Activated T-helper 2 cell treated with anti-CD3 and anti-CD28 coated beads, Interferon-gamma antibody, Interleukin-2, Interleukin-4, amounts not matched to agents 10 μg/mL and 5 μg/mL and 100 μg/mL, durations not matched to agents 14 hours and 24 hours and 36 hours (primary cell): ENCODE measurements around the gene PPBP. TPM values are rescaled to one million over a fixed set of nuclear protein-coding genes. Genes with fewer than 3 reads are reported as not detected.

Experiments
- DNase-seq: peaks from one replicate; pipeline ENCODE4 v3.0.0; 2021; ENCODE audit warnings: low spot score
- H3K27ac Mint-ChIP-seq: one replicate; pipeline ENCODE4 v1.8.0; 2021; ENCODE audit warnings: mixed read lengths
- H3K27me3 Mint-ChIP-seq: one replicate; pipeline ENCODE4 v1.8.0; 2021; ENCODE audit warnings: low read depth, mixed read lengths
- H3K36me3 Mint-ChIP-seq: one replicate; pipeline ENCODE4 v1.8.0; 2021; ENCODE audit warnings: low read depth, mixed read lengths
- H3K4me1 Mint-ChIP-seq: one replicate; pipeline ENCODE4 v1.8.0; 2021; ENCODE audit warnings: low read depth, mixed read lengths
- H3K4me3 Mint-ChIP-seq: one replicate; pipeline ENCODE4 v1.8.0; 2021; ENCODE audit warnings: low read depth, mild to moderate bottlenecking, moderate library complexity, mixed read lengths
- H3K9me3 Mint-ChIP-seq: one replicate; pipeline ENCODE4 v1.8.0; 2021; ENCODE audit warnings: mixed read lengths
- intact Hi-C: fragments of 100-400 bp; cut with micrococcal nuclease; formaldehyde crosslinking; loops from one replicate; pipeline ENCODE4 v1.15.1; 2023
- total RNA-seq: library from RNA; stranded (reverse); gene quantifications from 2 replicates; pipeline ENCODE4 v1.2.3, GENCODE V29; 2022

PPBP gene
- total RNA-seq: not detected in 2 replicates

- Mint-ChIP-seq H3K4me3 (no peak within 1 kb of the TSS), H3K9me3 (no peaks in the 10 kb centered on the region), H3K36me3 (no peaks in the 10 kb centered on the region), H3K27me3 (no peaks in the 10 kb centered on the region), H3K27ac (no peak within 1 kb of the TSS), H3K4me1 (no peaks in the 10 kb centered on the region)
- intact Hi-C loops: no loop called here
- DNase-seq: no peak
Measured at GRCh38 chr4:73988061-73988460, at the start of gene PPBP. TSS of gene PPBP (minus strand) at chr4:73988190. CDS start at chr4:73988103, 87 bp downstream.

- no peak for DNase-seq
- peaks cover 6% of the 10 kb centered on the region for H3K4me1 Mint-ChIP-seq
- intact Hi-C loops: no loop called here
- peaks cover 44% of the 10 kb centered on the region for H3K27me3 Mint-ChIP-seq
- peak overlapping the region; percentile 77 for H3K4me3 Mint-ChIP-seq
- H3K27ac Mint-ChIP-seq: no peak overlapping the region
- H3K36me3 Mint-ChIP-seq: no peaks in the 10 kb centered on the region
- no peaks in the 10 kb centered on the region for H3K9me3 Mint-ChIP-seq
Measured at GRCh38 chr4:74037076-74037955, 49.3 kb upstream of the PPBP start.

DNA sequence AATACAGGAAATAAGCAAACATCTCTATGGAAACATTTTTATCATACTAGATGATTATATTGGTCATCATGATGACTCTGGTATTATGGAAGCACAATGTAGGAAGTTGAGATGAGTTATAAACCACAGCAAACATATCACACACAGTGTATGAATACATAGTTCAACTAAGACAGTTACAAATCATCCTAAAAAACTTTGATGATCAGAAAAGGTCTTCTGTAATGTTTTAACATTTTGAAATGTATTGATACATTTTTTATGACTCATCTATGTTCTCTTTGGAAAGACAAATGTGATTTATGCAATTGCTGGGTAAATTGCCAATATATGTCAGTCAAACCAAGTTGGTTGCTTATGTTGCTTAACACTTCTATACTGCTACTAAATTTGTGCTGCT, 45.7 kb upstream of the PPBP start:
- no peaks in the 10 kb centered on the region for H3K9me3 Mint-ChIP-seq
- no peaks in the 10 kb centered on the region for H3K36me3 Mint-ChIP-seq
- no peak overlapping the region for H3K27ac Mint-ChIP-seq
- no peak for DNase-seq
- intact Hi-C loops: no loop called here
- peaks cover 3% of the 10 kb centered on the region for H3K4me1 Mint-ChIP-seq
- H3K27me3 Mint-ChIP-seq: peaks cover 22% of the 10 kb centered on the region
- H3K4me3 Mint-ChIP-seq: no peak overlapping the region

- no peak for DNase-seq
- H3K9me3 Mint-ChIP-seq: no peaks in the 10 kb centered on the region
- no peaks in the 10 kb centered on the region for H3K36me3 Mint-ChIP-seq
- H3K4me3 Mint-ChIP-seq: no peak overlapping the region
- H3K27me3 Mint-ChIP-seq: peaks cover 11% of the 10 kb centered on the region
- intact Hi-C loops: no loop called here
- H3K4me1 Mint-ChIP-seq: no peaks in the 10 kb centered on the region
- no peak overlapping the region for H3K27ac Mint-ChIP-seq
Measured at GRCh38 chr4:74032064-74032463, 44.1 kb upstream of the PPBP start.

DNA sequence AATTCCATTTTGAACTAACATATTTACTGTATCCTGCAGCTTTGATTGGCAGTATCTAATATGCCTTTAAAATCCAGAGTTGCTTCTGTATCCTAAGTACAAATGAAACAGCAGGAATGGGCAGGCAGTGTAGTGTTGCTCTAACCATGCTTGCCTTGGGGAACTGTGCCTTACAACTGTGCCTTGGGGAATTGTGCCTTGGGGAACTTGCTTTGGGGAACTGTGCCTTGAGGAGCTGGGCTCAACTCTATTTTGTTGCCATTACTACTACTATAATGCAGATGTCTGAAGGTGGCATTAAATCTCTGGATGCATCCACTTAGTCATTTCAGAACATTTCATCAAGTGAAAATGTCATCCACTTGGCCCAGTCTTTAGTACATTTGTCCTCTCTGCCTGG, 43.6 kb upstream of the PPBP start:
- no peaks in the 10 kb centered on the region for H3K4me1 Mint-ChIP-seq
- no peaks in the 10 kb centered on the region for H3K9me3 Mint-ChIP-seq
- no peak for DNase-seq
- intact Hi-C loops: no loop called here
- peaks cover 8% of the 10 kb centered on the region for H3K27me3 Mint-ChIP-seq
- no peaks in the 10 kb centered on the region for H3K36me3 Mint-ChIP-seq
- no peak overlapping the region for H3K27ac Mint-ChIP-seq
- no peak overlapping the region for H3K4me3 Mint-ChIP-seq

DNA sequence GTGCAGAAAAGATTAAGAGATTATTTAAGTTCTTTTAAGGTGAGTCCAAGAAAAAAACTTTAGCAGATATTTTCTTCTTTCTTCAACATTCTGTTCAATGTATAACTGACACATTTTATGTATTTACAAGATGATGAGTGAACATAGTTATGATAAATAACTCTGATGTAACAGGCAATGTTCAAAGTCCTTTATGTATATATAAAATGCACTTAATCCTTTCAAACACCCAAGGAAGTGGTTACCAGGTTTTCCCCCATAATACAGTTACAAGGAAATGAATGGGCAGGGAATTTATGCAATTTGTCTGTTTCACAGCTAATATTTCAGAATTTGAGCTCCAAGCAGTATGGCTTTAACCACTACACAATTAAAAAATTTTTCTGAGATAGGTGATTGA, 42.3 kb upstream of the PPBP start:
- DNase-seq: no peak
- no peaks in the 10 kb centered on the region for H3K4me1 Mint-ChIP-seq
- no peak overlapping the region for H3K27ac Mint-ChIP-seq
- no peaks in the 10 kb centered on the region for H3K9me3 Mint-ChIP-seq
- no peak overlapping the region for H3K4me3 Mint-ChIP-seq
- intact Hi-C loops: no loop called here
- peaks cover 6% of the 10 kb centered on the region for H3K27me3 Mint-ChIP-seq
- no peaks in the 10 kb centered on the region for H3K36me3 Mint-ChIP-seq

GRCh38 chr4:74028504-74028903, 40.5 kb upstream of the PPBP start:
- Mint-ChIP-seq H3K36me3 (no peaks in the 10 kb centered on the region), H3K27ac (no peak overlapping the region), H3K4me3 (no peak overlapping the region), H3K27me3 (peaks cover 4% of the 10 kb centered on the region), H3K4me1 (no peaks in the 10 kb centered on the region), H3K9me3 (no peaks in the 10 kb centered on the region)
- DNase-seq: no peak
- intact Hi-C loops: no loop called here

DNA sequence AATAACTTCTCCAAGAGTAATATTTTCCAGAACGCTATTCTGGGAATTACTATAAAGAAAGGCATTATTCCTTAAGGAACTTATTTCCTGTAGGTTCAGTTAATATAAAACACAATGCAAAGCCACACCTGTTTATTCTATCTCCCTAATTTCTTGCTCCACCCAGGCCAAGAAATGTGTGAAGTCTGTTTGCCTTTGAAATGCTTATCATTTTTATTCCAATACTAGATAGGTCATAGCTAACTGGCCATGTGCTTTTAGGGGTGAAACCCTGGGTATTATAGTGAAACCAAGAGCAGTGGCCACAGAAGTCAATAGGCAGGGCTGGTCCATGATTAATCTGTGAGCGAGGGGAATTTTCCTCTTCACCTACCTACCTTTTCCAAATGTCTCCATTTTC, 35.7 kb upstream of the PPBP start:
- no peak for DNase-seq
- Mint-ChIP-seq H3K27ac (no peak overlapping the region), H3K9me3 (no peaks in the 10 kb centered on the region), H3K36me3 (no peaks in the 10 kb centered on the region), H3K27me3 (no peaks in the 10 kb centered on the region), H3K4me3 (no peak overlapping the region), H3K4me1 (peaks cover 2% of the 10 kb centered on the region)
- intact Hi-C loops: no loop called here

DNA sequence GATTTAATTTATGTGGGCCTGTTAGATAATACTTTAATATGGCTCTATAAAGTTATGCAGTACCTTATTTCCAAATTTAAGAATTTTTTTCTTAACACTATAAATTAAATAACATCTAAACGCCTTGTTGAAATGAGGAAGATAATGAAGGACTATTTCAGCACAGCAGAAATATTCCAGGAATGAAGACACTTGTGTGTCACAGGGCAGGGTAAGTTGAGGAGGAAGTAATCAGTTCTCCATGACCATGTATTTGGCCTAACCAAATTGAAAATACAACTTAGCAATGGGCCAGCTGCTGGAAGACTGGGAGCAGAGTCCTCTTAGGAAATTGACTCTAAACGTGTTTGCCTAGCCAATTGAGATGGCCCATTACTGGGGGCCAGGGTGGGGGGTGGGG, 33.6 kb upstream of the PPBP start:
- H3K36me3 Mint-ChIP-seq: no peaks in the 10 kb centered on the region
- H3K27ac Mint-ChIP-seq: no peak overlapping the region
- no peaks in the 10 kb centered on the region for H3K9me3 Mint-ChIP-seq
- peaks cover 7% of the 10 kb centered on the region for H3K4me1 Mint-ChIP-seq
- no peak overlapping the region for H3K4me3 Mint-ChIP-seq
- no peaks in the 10 kb centered on the region for H3K27me3 Mint-ChIP-seq
- intact Hi-C loops: no loop called here
- DNase-seq: no peak

DNA sequence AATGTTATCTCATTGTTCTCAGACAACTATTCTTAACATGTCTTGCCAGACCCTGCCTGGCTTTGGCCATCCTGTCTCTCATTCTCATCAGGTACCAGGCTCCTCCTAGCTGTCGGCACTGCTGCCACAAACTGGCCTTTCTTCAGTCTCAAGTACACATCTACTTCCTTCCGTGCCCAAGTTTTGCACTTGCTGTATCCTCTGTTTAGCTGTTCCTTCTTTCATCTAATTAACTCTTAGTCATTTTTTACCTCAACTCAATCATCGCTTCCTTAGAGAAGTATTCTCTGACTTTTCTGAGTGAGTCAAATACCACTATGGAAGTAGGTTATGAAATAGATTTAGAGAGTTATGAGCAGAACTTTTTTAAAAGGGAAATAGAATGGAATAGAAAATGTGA, 30.8 kb upstream of the PPBP start:
- peaks cover 24% of the 10 kb centered on the region for H3K4me1 Mint-ChIP-seq
- no peak overlapping the region for H3K4me3 Mint-ChIP-seq
- no peaks in the 10 kb centered on the region for H3K9me3 Mint-ChIP-seq
- intact Hi-C loops: loop anchor here (10.0 kb wide), 1 partner anchor 354 kb away; no protein-coding TSS in a partner anchor
- no peak overlapping the region for H3K27ac Mint-ChIP-seq
- DNase-seq: no peak
- no peaks in the 10 kb centered on the region for H3K27me3 Mint-ChIP-seq
- no peaks in the 10 kb centered on the region for H3K36me3 Mint-ChIP-seq

DNA sequence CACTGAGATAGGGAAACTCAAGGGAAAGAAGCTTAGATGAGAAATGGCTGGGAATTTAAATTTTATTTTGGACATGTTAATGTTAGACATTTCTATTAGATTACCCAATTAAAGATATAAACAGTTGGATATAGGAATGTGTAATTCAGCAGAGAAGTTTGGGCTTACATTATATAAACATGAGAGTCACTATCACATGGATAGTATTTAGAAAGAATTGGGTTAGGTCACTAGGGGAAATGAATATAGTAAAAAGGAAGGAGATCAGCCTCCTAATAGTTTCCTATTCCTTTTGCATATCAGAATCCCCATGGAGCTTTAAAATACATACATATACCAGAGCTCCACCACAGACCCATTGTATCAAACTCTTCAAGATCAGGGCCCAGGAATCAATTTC, 30.1 kb upstream of the PPBP start:
- Mint-ChIP-seq H3K9me3 (no peaks in the 10 kb centered on the region), H3K27ac (no peak overlapping the region), H3K4me1 (peaks cover 24% of the 10 kb centered on the region), H3K36me3 (no peaks in the 10 kb centered on the region), H3K4me3 (no peak overlapping the region), H3K27me3 (no peaks in the 10 kb centered on the region)
- no peak for DNase-seq
- intact Hi-C loops: loop anchor here (10.0 kb wide), 1 partner anchor 353 kb away; no protein-coding TSS in a partner anchor

DNA sequence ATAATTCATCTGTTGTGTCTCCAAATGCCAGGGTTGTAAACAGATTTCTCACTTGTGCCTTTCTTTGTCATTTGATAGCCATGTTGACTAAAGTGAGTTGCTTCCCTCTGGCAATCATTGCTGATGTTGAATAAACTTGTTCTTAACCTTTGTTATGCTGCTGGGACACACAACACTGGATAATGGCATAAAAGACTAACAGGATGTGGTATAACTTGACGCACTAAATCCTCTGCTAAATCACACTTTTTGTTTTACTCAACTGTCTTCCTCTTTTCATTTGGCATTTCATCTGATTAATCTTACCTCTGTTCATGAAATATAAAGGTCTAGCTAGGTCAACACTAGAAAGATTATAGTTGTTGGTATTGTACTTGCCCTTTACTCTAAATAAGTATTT, 28.1 kb upstream of the PPBP start:
- intact Hi-C loops: loop anchor here (10.0 kb wide), 1 partner anchor 351 kb away; no protein-coding TSS in a partner anchor
- H3K9me3 Mint-ChIP-seq: no peaks in the 10 kb centered on the region
- no peak overlapping the region for H3K4me3 Mint-ChIP-seq
- H3K36me3 Mint-ChIP-seq: no peaks in the 10 kb centered on the region
- H3K4me1 Mint-ChIP-seq: peaks cover 24% of the 10 kb centered on the region
- no peak for DNase-seq
- no peaks in the 10 kb centered on the region for H3K27me3 Mint-ChIP-seq
- peak overlapping the region; percentile 69 for H3K27ac Mint-ChIP-seq

GRCh38 chr4:74015126-74015780, 27.3 kb upstream of the PPBP start:
- H3K9me3 Mint-ChIP-seq: no peaks in the 10 kb centered on the region
- peak overlapping the region; percentile 69 for H3K27ac Mint-ChIP-seq

More at GRCh38 chr4:74015126-74015780, 27.3 kb upstream of the PPBP start:
- Mint-ChIP-seq H3K27me3 (no peaks in the 10 kb centered on the region), H3K4me1 (peaks cover 24% of the 10 kb centered on the region), H3K36me3 (no peaks in the 10 kb centered on the region), H3K4me3 (no peak overlapping the region)
- no peak for DNase-seq
- intact Hi-C loops: loop anchor here (1.0 to 10.0 kb wide), 2 partner anchors 280 to 350 kb away; no protein-coding TSS in a partner anchor
